Measurements from ENCODE around the gene PDSS1.
A peak's percentile ranks its signal among the peaks of the same experiment; 100 is the strongest.

Gene PDSS1

DNA sequence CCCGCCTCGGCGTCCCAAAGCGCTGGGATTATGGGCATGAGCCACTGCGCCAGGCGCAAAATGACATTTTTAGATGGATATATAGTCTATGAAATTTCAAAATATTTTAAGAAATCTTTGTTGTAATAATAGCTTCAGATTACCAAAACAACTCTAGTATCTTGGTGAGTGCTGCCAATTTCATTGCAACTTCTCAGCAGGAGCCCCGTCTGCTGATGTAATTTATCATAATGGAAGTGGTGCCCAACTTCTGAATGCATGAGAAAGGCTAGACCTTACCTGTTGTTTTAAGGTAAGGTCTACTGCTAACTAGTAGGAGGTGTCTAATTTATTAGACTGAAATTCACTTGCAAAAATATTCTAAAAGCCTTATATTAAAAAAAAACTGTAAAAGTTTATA is 20.0 kb downstream of the PDSS1 start:
- H3K4me3 ChIP-seq (ENCODE audit: low read length) = no peak overlapping the region
- H3K4me2 ChIP-seq (ENCODE audit: low read length) = no peak overlapping the region
- H3K4me1 ChIP-seq (ENCODE audit: low read length) = no peaks in the 10 kb centered on the region; the same call in 1 of the 2 replicates
- TF ChIP-seq, protein P1, sequence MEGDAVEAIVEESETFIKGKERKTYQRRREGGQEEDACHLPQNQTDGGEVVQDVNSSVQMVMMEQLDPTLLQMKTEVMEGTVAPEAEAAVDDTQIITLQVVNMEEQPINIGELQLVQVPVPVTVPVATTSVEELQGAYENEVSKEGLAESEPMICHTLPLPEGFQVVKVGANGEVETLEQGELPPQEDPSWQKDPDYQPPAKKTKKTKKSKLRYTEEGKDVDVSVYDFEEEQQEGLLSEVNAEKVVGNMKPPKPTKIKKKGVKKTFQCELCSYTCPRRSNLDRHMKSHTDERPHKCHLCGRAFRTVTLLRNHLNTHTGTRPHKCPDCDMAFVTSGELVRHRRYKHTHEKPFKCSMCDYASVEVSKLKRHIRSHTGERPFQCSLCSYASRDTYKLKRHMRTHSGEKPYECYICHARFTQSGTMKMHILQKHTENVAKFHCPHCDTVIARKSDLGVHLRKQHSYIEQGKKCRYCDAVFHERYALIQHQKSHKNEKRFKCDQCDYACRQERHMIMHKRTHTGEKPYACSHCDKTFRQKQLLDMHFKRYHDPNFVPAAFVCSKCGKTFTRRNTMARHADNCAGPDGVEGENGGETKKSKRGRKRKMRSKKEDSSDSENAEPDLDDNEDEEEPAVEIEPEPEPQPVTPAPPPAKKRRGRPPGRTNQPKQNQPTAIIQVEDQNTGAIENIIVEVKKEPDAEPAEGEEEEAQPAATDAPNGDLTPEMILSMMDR (IDR thresholded peaks at IDR 0.05; ENCODE audit: low read depth, low read length) = no peak
- no peak for TF ChIP-seq EZH2phosphoT487 (IDR thresholded peaks at IDR 0.05; ENCODE audit: low read depth)
- H3K36me3 ChIP-seq (replicated peaks; ENCODE audit: low read depth, low read length) = peaks cover 9% of the 10 kb centered on the region
- no peaks in the 10 kb centered on the region for H4K20me1 ChIP-seq (ENCODE audit: insufficient read depth, low read length)
- no peaks in the 10 kb centered on the region for H3K27me3 ChIP-seq (ENCODE audit: low read depth, low read length)
- H3K9me3 ChIP-seq (ENCODE audit: insufficient read depth, low read length) = no peaks in the 10 kb centered on the region
- H3K27ac ChIP-seq (ENCODE audit: low read length) = no peak overlapping the region
- no peaks in the 10 kb centered on the region for H3K79me2 ChIP-seq (ENCODE audit: low read length)
- H2AFZ ChIP-seq (ENCODE audit: low read depth, low read length) = no peak overlapping the region
- H3K9ac ChIP-seq (ENCODE audit: low read length) = no peak overlapping the region

GRCh38 chr10:26721561-26721960 is 24.1 kb downstream of the PDSS1 start:
- H3K9ac ChIP-seq (ENCODE audit: low read length) = no peak overlapping the region
- H3K27me3 ChIP-seq (ENCODE audit: low read depth, low read length) = no peaks in the 10 kb centered on the region
- H3K36me3 ChIP-seq (replicated peaks; ENCODE audit: low read depth, low read length) = peaks cover 14% of the 10 kb centered on the region
- H3K27ac ChIP-seq (ENCODE audit: low read length) = no peak overlapping the region
- TF ChIP-seq, protein P1 (IDR thresholded peaks at IDR 0.05; ENCODE audit: low read depth, low read length) = no peak
- no peak for TF ChIP-seq EZH2phosphoT487 (IDR thresholded peaks at IDR 0.05; ENCODE audit: low read depth)
- H3K79me2 ChIP-seq (ENCODE audit: low read length) = no peaks in the 10 kb centered on the region
- H3K4me3 ChIP-seq (ENCODE audit: low read length) = no peak overlapping the region
- H3K9me3 ChIP-seq (ENCODE audit: insufficient read depth, low read length) = no peaks in the 10 kb centered on the region
- H4K20me1 ChIP-seq (ENCODE audit: insufficient read depth, low read length) = no peaks in the 10 kb centered on the region
- no peak overlapping the region for H3K4me2 ChIP-seq (ENCODE audit: low read length)
- H3K4me1 ChIP-seq (ENCODE audit: low read length) = peaks cover 7% of the 10 kb centered on the region
- H2AFZ ChIP-seq (ENCODE audit: low read depth, low read length) = no peak overlapping the region

- Histone ChIP-seq H3K27me3 (ENCODE audit: low read depth, low read length) (no peaks in the 10 kb centered on the region), H3K4me2 (ENCODE audit: low read length) (no peak overlapping the region), H3K79me2 (ENCODE audit: low read length) (no peaks in the 10 kb centered on the region), H3K4me3 (ENCODE audit: low read length) (no peak overlapping the region), H2AFZ (ENCODE audit: low read depth, low read length) (no peak overlapping the region), H3K9me3 (ENCODE audit: insufficient read depth, low read length) (no peaks in the 10 kb centered on the region), H3K27ac (ENCODE audit: low read length) (no peak overlapping the region), H3K36me3 (replicated peaks; ENCODE audit: low read depth, low read length) (peaks cover 15% of the 10 kb centered on the region), H3K4me1 (ENCODE audit: low read length) (peaks cover 12% of the 10 kb centered on the region), H3K9ac (ENCODE audit: low read length) (no peak overlapping the region), H4K20me1 (ENCODE audit: insufficient read depth, low read length) (no peaks in the 10 kb centered on the region)
- TF ChIP-seq EZH2phosphoT487 (IDR thresholded peaks at IDR 0.05; ENCODE audit: low read depth) = no peak
- TF ChIP-seq, protein P1 (IDR thresholded peaks at IDR 0.05; ENCODE audit: low read depth, low read length) = no peak
These were observed 25.5 kb downstream of the PDSS1 start for GRCh38 chr10:26723016-26723415.

DNA sequence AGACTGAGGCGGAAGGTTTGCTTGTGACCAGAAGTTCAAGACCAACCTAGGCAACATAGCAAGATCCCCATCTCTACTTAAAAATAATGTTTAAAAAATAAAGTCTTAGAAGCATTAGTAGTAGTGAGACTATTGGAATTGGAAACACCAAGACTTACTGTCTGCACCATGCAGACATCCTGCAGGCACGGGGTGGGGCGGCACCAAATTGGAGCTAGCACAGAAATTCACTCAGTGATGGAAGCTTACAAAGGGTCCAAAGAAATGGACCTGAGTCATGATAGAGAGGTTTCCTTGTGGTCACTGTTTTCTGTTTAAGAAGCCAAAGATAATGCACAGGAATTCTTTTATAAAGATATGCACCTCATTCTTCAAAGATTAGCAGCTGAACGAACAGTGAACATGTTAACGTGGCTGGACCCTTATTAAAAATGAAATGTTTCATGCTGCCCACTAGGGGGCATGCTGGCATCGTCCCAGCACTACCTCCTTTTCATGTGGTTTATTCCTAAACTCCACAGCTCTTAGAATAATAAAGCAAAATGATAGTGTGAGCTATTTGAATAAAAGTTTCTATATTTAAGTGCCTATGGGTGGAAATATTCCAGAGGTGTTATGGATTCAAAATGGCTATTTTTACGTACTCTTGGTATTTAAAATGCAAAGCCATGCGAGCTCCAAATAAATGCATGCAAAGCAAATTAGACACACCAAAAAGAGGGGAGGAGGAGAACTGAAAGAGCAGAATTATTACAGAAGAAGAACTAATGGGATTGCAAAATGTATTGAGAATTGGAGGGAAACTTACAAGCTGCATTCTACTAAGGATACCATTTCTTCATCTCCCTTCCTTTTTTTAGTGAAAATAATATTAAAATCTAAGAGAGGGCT is 28.6 kb downstream of the PDSS1 start:
- Histone ChIP-seq H4K20me1 (ENCODE audit: insufficient read depth, low read length) (no peaks in the 10 kb centered on the region), H2AFZ (ENCODE audit: low read depth, low read length) (no peak overlapping the region), H3K36me3 (replicated peaks; ENCODE audit: low read depth, low read length) (peaks cover 22% of the 10 kb centered on the region), H3K4me1 (ENCODE audit: low read length) (peaks cover 31% of the 10 kb centered on the region), H3K4me3 (ENCODE audit: low read length) (no peak overlapping the region), H3K9ac (ENCODE audit: low read length) (no peak overlapping the region), H3K27ac (ENCODE audit: low read length) (peak overlapping the region; percentile 56), H3K9me3 (ENCODE audit: insufficient read depth, low read length) (no peaks in the 10 kb centered on the region), H3K79me2 (ENCODE audit: low read length) (peaks cover 10% of the 10 kb centered on the region), H3K27me3 (ENCODE audit: low read depth, low read length) (no peaks in the 10 kb centered on the region), H3K4me2 (ENCODE audit: low read length) (peak overlapping the region; percentile 29; the same call in 1 of the 2 replicates)
- TF ChIP-seq, protein P1 (IDR thresholded peaks at IDR 0.05; ENCODE audit: low read depth, low read length) = peak; percentile 74
- no peak for TF ChIP-seq EZH2phosphoT487 (IDR thresholded peaks at IDR 0.05; ENCODE audit: low read depth)
